Psoas muscle (tissue), 8 donors: ENCODE results near the gene PLIN3. TPM values are rescaled to one million over a fixed set of nuclear protein-coding genes. Genes with fewer than 3 reads are reported as not detected.

Source experiments
- ATAC-seq, 4 donors: fragments of 200-7000 bp; cut with Tn5 transposase; one replicate each; pipeline ENCODE4 v1.9.1; 2020; ENCODE audit warnings: moderate library complexity in 3 of 4, mild to moderate bottlenecking in 2 of 4
- DNase-seq, 2 donors: peaks; one replicate each; pipeline ENCODE4 v3.0.0-alpha.2; 2020
- H3K27ac ChIP-seq: fragments of 200-600 bp; one replicate; pipeline ENCODE4 v1.8.0; 2022
- H3K27me3 ChIP-seq, 3 donors: fragments of 200-600 bp in 1 of 3; one replicate each; pipeline versions ENCODE4 v1.6.1 to v1.8.0; 2013 to 2022; ENCODE audit warnings: low read length in 2 of 3, mild to moderate bottlenecking in 2 of 3, moderate library complexity in 1 of 3; ENCODE audit not compliant: insufficient read depth in 3 of 3
- H3K36me3 ChIP-seq, 2 donors: fragments of 200-600 bp in 1 of 2; one replicate each; pipeline versions ENCODE4 v1.6.1 to v1.8.0; 2013 to 2022; ENCODE audit warnings: low read depth in 1 of 2, mild to moderate bottlenecking in 1 of 2, moderate library complexity in 1 of 2; ENCODE audit not compliant: insufficient read depth in 1 of 2
- H3K4me1 ChIP-seq: fragments of 200-600 bp; one replicate; pipeline ENCODE4 v1.8.0; 2022
- H3K4me3 ChIP-seq: fragments of 200-600 bp; one replicate; pipeline ENCODE4 v1.8.0; 2022; ENCODE audit warnings: mild to moderate bottlenecking
- H3K9me3 ChIP-seq: fragments of 200-600 bp; one replicate; pipeline ENCODE4 v1.8.0; 2022
- CTCF ChIP-seq: fragments of 200-600 bp; IDR thresholded peaks from one replicate; pipeline ENCODE4 v1.8.0; 2022; ENCODE audit warnings: antibody characterized with exemption
- WGBS, 3 donors: extraction: QIAGEN DNeasy Blood & Tissue Kit; methylation state at CpG; one replicate each; pipeline versions ENCODE4 v1.1.6 to v1.1.7; 2013; 5-methylcytosine and 5-hydroxymethylcytosine counted together
- intact Hi-C, 2 donors: fragments of 100-400 bp; cut with DNase I; formaldehyde crosslinking; loops; one replicate each; pipeline versions ENCODE4 v1.11.0 to v1.14.2; 2022
- polyA plus RNA-seq, 3 donors: library from polyadenylated mRNA; stranded (reverse); fragments of 200-250 nt; gene quantifications; one replicate each; pipeline ENCODE4 v1.2.3, GENCODE V29; 2013
- total RNA-seq, 4 donors: library from RNA; stranded (reverse); fragmentation: NEBNext Ultra II Directional in 2 of 4; extraction: Animal tissue kit (Norgen Biotek cat#: 25700) in 2 of 4; gene quantifications; one replicate each; pipeline versions ENCODE4 v1.2.1 to v1.2.4, GENCODE V29; 2021 to 2023
- donor health status: healthy with polysubstance abuse.
- donor health status: DM: no; HTN: no; CAD: no; lungs with moderate emphysema.
- donor health status: Bipolar disorder and iron deficiency.
- donor health status: healthy.
- donor health status: DM: yes; HTN: yes; CAD: no.
- donor health status: DM: no; HTN: no; CAD: no.
- donor health status: DM: no; HTN: no; CAD: no.
- donor health status: DM: yes; HTN: yes; CAD: no.

The PLIN3 gene
- total and polyA plus RNA-seq, 7 donors = 67.2 to 309 (median 107) TPM

- Histone ChIP-seq H3K4me1 (peaks cover 35% of the 10 kb centered on the region), H3K27me3 (no peaks in the 10 kb centered on the region), H3K36me3 (peaks cover 3 to 37% of the 10 kb centered on the region in 2 donors), H3K27ac (peak overlapping the region; percentile 93), H3K9me3 (no peaks in the 10 kb centered on the region), H3K4me3 (peak overlapping the region; percentile 45)
- TF ChIP-seq CTCF = no peak
- 67 to 83% (median 74%) methylated on average over 35 of the region's 35 CpGs for WGBS, 3 donors
- intact Hi-C loops = loop anchor here in 1 of 2 donors (10.0 kb wide), 1 partner anchor 218 kb away; no protein-coding TSS in a partner anchor
- DNase-seq = peak; percentile 33 to 81
- ATAC-seq = peak in 3 of 4 donors; percentile 19 to 63 (median 36)
Measured at GRCh38 chr19:4816202-4816949, 51.1 kb downstream of the PLIN3 start.

GRCh38 chr19:4815426-4816201 is 51.9 kb downstream of the PLIN3 start:
- ATAC-seq (peak; percentile 82 to 88 (median 85)), DNase-seq (peak; percentile 87 to 92)
- no peaks in the 10 kb centered on the region for H3K9me3 ChIP-seq
- peaks cover 35% of the 10 kb centered on the region for H3K4me1 ChIP-seq
- 22 to 29% (median 24%) methylated on average over 28 of the region's 28 CpGs for WGBS, 3 donors
- no peak for TF ChIP-seq CTCF
- H3K27ac ChIP-seq = peak overlapping the region; percentile 93
- H3K4me3 ChIP-seq = peak overlapping the region; percentile 45
- no peaks in the 10 kb centered on the region for H3K27me3 ChIP-seq
- peaks cover 3 to 37% of the 10 kb centered on the region in 2 donors for H3K36me3 ChIP-seq
- intact Hi-C loops = loop anchor here in 1 of 2 donors (10.0 kb wide), 1 partner anchor 219 kb away; no protein-coding TSS in a partner anchor

GRCh38 chr19:4814625-4815425 is 52.6 kb downstream of the PLIN3 start:
- Histone ChIP-seq H3K27ac (peak overlapping the region; percentile 93), H3K4me1 (peaks cover 35% of the 10 kb centered on the region), H3K27me3 (no peaks in the 10 kb centered on the region), H3K4me3 (peak overlapping the region; percentile 45), H3K9me3 (no peaks in the 10 kb centered on the region), H3K36me3 (peaks cover 3 to 36% of the 10 kb centered on the region in 2 donors)
- intact Hi-C loops = loop anchor here in 1 of 2 donors (5.0 to 10.0 kb wide), 2 partner anchors 97 to 220 kb away; no protein-coding TSS in a partner anchor
- 73 to 76% (median 73%) methylated on average over 7 of the region's 7 CpGs for WGBS, 3 donors
- DNase-seq = no peak
- TF ChIP-seq CTCF = no peak
- ATAC-seq = no peak

- intact Hi-C loops = loop anchor here (1.0 to 10.0 kb wide), 4 partner anchors 40 to 223 kb away; no protein-coding TSS in a partner anchor
- Histone ChIP-seq H3K27ac (peak overlapping the region; percentile 93), H3K9me3 (no peaks in the 10 kb centered on the region), H3K4me1 (peaks cover 30% of the 10 kb centered on the region), H3K36me3 (peaks cover 0 to 3% of the 10 kb centered on the region in 2 donors), H3K27me3 (no peaks in the 10 kb centered on the region), H3K4me3 (no peak overlapping the region)
- DNase-seq (peak; percentile 87 to 92), ATAC-seq (peak; percentile 29 to 53 (median 50))
- 72 to 73% (median 72%) methylated on average over 12 of the region's 12 CpGs for WGBS, 3 donors
- TF ChIP-seq CTCF = peak; percentile 85
Measured at GRCh38 chr19:4811328-4812131, 55.9 kb downstream of the PLIN3 start.
